GM13976 (cell line): ENCODE measurements around the gene ZNF142.

Experiments used
- DNase-seq: peaks from one replicate; pipeline ENCODE4 v3.0.0; 2012; ENCODE audit warnings: low spot score
- in situ Hi-C: fragments of 300-500 bp; cut with MboI; formaldehyde crosslinking; loops from one replicate; pipeline ENCODE4 v1.12.0; 2022; ENCODE audit warnings: low sequenced_read_pairs, mixed read lengths, inconsistent platforms; ENCODE audit not compliant: unreplicated experiment
- TF ChIP-seq, protein P1 (sequence below): IDR thresholded peaks from 2 replicates; pipeline ENCODE4 v1.5.1; 2012; ENCODE audit warnings: borderline replicate concordance, mild to moderate bottlenecking; ENCODE audit not compliant: insufficient read depth; ENCODE audit errors: extremely low read depth, missing control alignments, control extremely low read depth

The ZNF142 gene, protein sequence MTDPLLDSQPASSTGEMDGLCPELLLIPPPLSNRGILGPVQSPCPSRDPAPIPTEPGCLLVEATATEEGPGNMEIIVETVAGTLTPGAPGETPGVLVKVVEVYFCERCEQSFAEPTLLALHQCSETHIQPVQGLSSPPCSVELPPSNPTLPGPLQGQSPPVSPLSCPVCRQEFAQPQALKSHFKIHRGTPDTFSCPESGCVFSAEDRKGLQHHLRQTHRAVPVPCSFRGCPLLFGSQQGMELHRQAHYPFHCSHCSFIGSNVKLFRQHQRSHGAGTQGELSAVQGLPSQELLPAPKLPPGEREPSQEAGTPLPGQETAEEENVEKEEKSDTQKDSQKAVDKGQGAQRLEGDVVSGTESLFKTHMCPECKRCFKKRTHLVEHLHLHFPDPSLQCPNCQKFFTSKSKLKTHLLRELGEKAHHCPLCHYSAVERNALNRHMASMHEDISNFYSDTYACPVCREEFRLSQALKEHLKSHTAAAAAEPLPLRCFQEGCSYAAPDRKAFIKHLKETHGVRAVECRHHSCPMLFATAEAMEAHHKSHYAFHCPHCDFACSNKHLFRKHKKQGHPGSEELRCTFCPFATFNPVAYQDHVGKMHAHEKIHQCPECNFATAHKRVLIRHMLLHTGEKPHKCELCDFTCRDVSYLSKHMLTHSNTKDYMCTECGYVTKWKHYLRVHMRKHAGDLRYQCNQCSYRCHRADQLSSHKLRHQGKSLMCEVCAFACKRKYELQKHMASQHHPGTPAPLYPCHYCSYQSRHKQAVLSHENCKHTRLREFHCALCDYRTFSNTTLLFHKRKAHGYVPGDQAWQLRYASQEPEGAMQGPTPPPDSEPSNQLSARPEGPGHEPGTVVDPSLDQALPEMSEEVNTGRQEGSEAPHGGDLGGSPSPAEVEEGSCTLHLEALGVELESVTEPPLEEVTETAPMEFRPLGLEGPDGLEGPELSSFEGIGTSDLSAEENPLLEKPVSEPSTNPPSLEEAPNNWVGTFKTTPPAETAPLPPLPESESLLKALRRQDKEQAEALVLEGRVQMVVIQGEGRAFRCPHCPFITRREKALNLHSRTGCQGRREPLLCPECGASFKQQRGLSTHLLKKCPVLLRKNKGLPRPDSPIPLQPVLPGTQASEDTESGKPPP (N-terminal part only)

DNA sequence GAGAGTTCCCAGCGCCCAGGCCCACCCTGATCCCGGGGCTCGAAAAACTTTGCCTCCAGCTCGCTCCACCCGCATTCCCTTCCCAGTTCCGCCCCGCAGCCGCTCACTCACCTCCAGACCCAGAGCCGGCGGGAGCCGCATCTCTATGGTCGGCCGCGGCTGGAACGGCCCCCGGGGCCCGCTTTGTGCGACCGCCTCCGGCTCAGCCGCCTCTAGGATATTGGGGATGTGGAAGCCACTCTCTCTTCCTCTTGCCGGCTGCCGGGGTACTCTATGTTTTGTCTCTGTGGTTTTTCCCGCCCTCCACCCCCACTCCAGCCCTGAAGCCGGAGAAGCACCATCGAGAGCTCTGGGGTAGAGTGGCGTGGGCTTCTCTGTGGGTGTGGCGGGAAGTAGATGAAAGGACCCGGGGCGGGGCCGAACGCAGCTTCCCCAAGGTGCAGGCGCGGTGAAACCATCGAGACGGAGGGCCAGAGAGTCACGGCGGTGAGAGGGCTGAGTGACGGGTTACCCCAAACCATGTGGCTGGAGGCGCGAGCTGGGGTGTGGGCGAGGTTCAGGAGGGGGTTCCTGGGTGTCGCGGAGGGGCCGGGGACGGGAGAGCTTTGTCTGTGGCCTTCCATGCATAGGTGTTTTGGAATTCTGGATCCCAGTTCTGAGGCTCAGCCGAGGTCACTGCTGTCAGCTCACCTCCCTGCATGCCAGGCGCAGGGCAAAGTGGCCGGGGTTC, at the start of gene ZNF142, which contains the start of gene BCS1L:
ZNF142 (minus strand) TSS at position 366 of the 730 bp plus-strand sequence. CDS start 3,194 bp downstream, outside the sequence.
BCS1L (plus strand) TSS at position 426 of the 730 bp plus-strand sequence. CDS start 1,305 bp downstream, outside the sequence.
- TF ChIP-seq, protein P1, sequence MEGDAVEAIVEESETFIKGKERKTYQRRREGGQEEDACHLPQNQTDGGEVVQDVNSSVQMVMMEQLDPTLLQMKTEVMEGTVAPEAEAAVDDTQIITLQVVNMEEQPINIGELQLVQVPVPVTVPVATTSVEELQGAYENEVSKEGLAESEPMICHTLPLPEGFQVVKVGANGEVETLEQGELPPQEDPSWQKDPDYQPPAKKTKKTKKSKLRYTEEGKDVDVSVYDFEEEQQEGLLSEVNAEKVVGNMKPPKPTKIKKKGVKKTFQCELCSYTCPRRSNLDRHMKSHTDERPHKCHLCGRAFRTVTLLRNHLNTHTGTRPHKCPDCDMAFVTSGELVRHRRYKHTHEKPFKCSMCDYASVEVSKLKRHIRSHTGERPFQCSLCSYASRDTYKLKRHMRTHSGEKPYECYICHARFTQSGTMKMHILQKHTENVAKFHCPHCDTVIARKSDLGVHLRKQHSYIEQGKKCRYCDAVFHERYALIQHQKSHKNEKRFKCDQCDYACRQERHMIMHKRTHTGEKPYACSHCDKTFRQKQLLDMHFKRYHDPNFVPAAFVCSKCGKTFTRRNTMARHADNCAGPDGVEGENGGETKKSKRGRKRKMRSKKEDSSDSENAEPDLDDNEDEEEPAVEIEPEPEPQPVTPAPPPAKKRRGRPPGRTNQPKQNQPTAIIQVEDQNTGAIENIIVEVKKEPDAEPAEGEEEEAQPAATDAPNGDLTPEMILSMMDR = no peak
- DNase-seq = peak; percentile 97
- in situ Hi-C loops = no loop called here

DNA sequence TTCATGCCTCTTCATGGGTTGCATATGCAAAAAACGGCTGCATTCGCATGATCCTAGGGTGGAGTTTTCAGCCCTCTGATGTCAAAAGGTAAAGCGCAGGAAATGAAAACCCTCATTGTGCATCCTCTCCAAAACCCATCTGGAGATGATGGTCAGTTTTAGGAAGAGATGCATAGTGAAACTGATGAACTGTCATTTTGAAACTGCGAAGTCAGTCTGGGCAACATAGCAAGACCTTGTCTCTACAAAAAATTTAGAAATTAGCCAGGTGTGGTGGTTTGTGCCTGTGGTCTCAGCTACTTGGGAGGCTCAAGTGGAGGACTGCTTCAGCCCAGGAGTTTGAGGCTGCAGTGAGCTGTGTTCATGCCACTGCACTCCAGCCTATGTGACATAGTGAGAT, 48.7 kb upstream of the ZNF142 start:
- DNase-seq = peak; percentile 36
- TF ChIP-seq, protein P1 = no peak
- in situ Hi-C loops = no loop called here

DNA sequence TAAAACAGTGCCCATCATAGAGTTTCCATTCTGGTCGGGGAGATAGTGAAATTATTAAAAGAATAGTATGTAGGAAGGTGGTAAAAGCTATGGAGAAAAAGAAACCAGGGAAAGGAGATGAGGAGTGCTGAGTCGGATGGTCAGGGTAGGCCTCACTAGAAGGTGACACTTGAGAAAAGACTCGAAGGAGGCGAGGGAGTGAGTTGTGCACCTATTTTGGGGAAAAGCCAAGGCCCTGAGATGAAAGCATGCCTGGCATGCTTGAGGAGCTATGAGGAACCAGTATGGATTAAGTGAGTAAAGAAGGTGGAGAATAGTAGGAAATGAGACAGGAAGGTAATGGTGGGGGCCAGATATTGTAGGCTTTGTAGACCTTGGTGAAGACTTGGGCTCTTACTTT, 43.9 kb upstream of the ZNF142 start:
- TF ChIP-seq, protein P1 = no peak
- no peak for DNase-seq
- in situ Hi-C loops = no loop called here

DNA sequence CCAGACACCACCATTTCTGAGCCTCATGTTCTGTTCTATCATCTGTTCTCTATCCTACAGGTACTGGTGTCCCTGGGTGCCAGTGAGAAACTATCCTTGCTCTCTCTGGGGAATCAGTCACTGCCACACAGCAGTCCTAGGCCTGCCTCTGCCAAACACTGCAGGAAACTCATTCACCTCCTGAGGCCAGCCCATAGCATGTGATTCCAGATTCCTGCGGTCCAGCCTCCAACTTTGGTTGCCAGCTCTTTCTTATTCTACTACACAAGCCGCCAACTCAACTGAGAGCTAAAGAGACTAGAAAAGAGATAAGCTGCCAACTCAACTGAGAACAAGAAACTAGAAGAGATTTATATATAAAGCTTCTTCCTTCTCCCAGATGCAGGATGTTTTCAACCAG, 42.4 kb upstream of the ZNF142 start:
- TF ChIP-seq, protein P1 = no peak
- in situ Hi-C loops = no loop called here

DNA sequence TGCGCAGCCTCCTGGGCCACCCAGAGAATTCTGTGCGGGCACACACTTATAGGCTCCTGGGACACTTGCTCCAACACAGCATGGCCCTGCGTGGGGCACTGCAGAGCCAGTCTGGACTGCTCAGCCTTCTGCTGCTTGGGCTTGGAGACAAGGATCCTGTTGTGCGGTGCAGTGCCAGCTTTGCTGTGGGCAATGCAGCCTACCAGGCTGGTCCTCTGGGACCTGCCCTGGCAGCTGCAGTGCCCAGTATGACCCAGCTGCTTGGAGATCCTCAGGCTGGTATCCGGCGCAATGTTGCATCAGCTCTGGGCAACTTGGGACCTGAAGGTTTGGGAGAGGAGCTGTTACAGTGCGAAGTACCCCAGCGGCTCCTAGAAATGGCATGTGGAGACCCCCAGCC, 39.5 kb upstream of the ZNF142 start:
- DNase-seq = no peak
- TF ChIP-seq, protein P1 = no peak
- in situ Hi-C loops = no loop called here

More for the DNA sequence above, 42.4 kb upstream of the ZNF142 start:
- no peak for DNase-seq
